Ovary (tissue), 9 donors: ENCODE measurements around the gene PALLD. TPM values are rescaled to one million over a fixed set of nuclear protein-coding genes. Genes with fewer than 3 reads are reported as not detected.

Source experiments
- DNase-seq, 5 donors: peaks; one replicate each; pipeline ENCODE4 v3.0.0-alpha.2; 2019 to 2020
- H3K27ac ChIP-seq, 2 donors: fragments of 200-600 bp; one replicate each; pipeline versions ENCODE4 v1.5.1 to v1.8.0; 2019 to 2022
- H3K27me3 ChIP-seq: fragments of 200-600 bp; one replicate; pipeline ENCODE4 v1.8.0; 2022
- H3K36me3 ChIP-seq: fragments of 200-600 bp; sonication (generic); one replicate; pipeline ENCODE4 v1.5.1; 2019
- H3K4me1 ChIP-seq: one replicate; pipeline ENCODE4 v1.8.1; 2013; ENCODE audit warnings: mild to moderate bottlenecking, moderate library complexity; ENCODE audit not compliant: insufficient read depth
- H3K4me3 ChIP-seq: fragments of 200-600 bp; sonication (generic); one replicate; pipeline ENCODE4 v1.5.1; 2017
- H3K9me3 ChIP-seq, 2 donors: fragments of 200-600 bp in 1 of 2; sonication (generic) in 1 of 2; one replicate each; pipeline versions ENCODE4 v1.5.1 to v1.8.1; 2013 to 2019; ENCODE audit warnings: mild to moderate bottlenecking in 1 of 2, moderate library complexity in 1 of 2
- EP300 ChIP-seq: sonication (generic); formaldehyde crosslinking; IDR thresholded peaks from one replicate; pipeline ENCODE4 v1.6.1; 2017; ENCODE audit warnings: antibody characterized with exemption
- POLR2A ChIP-seq: fragments of 450-650 bp; IDR thresholded peaks from one replicate; pipeline ENCODE4 v1.6.1; 2017; ENCODE audit warnings: antibody characterized with exemption, mild to moderate bottlenecking, moderate library complexity
- WGBS, 3 donors: extraction: QIAGEN DNeasy Blood & Tissue Kit in 1 of 3; methylation state at CpG; one replicate each; pipeline versions ENCODE4 v1.1.5 to v1.1.7; 2013 to 2017; 5-methylcytosine and 5-hydroxymethylcytosine counted together
- intact Hi-C, 4 donors: fragments of 100-400 bp; cut with DNase I; formaldehyde crosslinking; loops; one replicate each; pipeline versions ENCODE4 v1.11.0 to v1.15.1; 2022 to 2023
- polyA plus RNA-seq, 2 donors: library from polyadenylated mRNA; stranded (reverse); fragments of 200-250 nt in 1 of 2; fragments of 350-450 nt in 1 of 2; fragmentation: Illumina TruSeq in 1 of 2; extraction: RNeasy Lipid Tissue Mini Kit (QIAGEN cat#74804) in 1 of 2; gene quantifications; one replicate each; pipeline ENCODE4 v1.2.3, GENCODE V29; 2013 to 2014
- total RNA-seq, 7 donors: library from RNA; depleted of rRNA in 2 of 7; stranded (reverse); fragments of >200 nt in 2 of 7; fragmentation: NEBNext Ultra II Directional in 3 of 7; extraction: Animal tissue kit (Norgen Biotek cat#: 25700) in 3 of 7; gene quantifications; one replicate each; pipeline versions ENCODE4 v1.1.0 to v1.2.4, GENCODE V29; 2016 to 2023
- TF ChIP-seq, protein P1 (sequence below), 3 donors: fragments of 450-650 bp in 2 of 3; fragments of 200-600 bp in 1 of 3; IDR thresholded peaks; one replicate each; pipeline versions ENCODE4 v1.5.1 to v1.8.0; 2016 to 2022; ENCODE audit warnings: antibody characterized with exemption in 3 of 3, mild to moderate bottlenecking in 1 of 3
- donor health status: DM: no; HTN: no; CAD: no; lungs with moderate emphysema.
- donor health status: DM: no; HTN: no; CAD: no.
- donor health status: Bipolar disorder and iron deficiency.
- donor health status: DM: yes; HTN: yes; CAD: no.
- donor health status: DM: no; HTN: no; CAD: no.
- donor health status: DM: yes; HTN: yes; CAD: no.

PALLD gene
- total and polyA plus RNA-seq, 9 donors: 96.8 to 605 (median 137) TPM

DNA sequence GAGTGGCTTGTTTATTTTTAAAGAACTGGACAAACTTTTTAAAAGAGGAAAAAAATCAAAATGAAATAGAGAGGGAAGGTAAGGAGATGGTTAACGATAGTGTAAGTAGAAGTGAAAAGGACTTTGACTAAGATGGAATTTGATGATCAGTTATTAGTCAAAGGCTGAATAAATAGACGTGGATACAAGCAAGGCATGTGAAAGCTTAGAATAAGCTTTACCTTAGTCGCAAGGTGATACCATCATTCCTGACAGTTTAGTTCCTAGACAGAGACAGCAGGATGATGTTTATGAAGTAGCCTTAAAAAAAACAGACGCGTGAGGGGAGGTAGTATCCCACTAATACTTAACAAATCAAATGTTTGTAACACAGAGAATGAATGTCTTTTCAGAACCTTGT, 97.3 kb downstream of the PALLD start:
- 76 to 95% (median 83%) methylated on average over 5 of the region's 5 CpGs for WGBS, 3 donors

DNA sequence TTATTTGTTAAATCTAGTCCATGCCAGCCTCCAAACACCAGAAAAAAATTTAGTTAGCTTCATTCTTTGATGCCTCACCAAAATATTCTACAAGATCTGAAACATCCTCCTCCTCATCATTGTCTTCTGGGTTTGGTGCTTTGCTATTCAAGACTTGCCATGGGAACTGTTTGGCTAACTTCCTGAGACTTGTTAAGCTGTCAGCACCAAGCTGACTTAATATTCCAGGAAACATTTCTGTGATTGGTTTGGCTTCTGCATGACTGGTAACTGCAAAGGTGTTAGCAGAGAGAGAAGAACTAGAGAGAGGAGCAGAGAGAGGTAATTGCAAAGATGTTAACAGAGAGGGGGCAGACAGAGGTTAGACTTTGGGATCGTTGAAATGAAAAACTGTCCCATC, 101.3 kb downstream of the PALLD start:
- WGBS, 3 donors: 53 to 67% (median 55%) methylated on average over 1 of the region's 1 CpG
- Histone ChIP-seq H3K27me3 (no peaks in the 10 kb centered on the region), H3K4me1 (no peaks in the 10 kb centered on the region), H3K36me3 (no peaks in the 10 kb centered on the region), H3K27ac (no peak overlapping the region), H3K4me3 (no peak overlapping the region), H3K9me3 (no peaks in the 10 kb centered on the region)
- no peak for DNase-seq
- no peak for TF ChIP-seq EP300
- TF ChIP-seq, protein P1, sequence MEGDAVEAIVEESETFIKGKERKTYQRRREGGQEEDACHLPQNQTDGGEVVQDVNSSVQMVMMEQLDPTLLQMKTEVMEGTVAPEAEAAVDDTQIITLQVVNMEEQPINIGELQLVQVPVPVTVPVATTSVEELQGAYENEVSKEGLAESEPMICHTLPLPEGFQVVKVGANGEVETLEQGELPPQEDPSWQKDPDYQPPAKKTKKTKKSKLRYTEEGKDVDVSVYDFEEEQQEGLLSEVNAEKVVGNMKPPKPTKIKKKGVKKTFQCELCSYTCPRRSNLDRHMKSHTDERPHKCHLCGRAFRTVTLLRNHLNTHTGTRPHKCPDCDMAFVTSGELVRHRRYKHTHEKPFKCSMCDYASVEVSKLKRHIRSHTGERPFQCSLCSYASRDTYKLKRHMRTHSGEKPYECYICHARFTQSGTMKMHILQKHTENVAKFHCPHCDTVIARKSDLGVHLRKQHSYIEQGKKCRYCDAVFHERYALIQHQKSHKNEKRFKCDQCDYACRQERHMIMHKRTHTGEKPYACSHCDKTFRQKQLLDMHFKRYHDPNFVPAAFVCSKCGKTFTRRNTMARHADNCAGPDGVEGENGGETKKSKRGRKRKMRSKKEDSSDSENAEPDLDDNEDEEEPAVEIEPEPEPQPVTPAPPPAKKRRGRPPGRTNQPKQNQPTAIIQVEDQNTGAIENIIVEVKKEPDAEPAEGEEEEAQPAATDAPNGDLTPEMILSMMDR (IDR thresholded peaks at IDR 0.05): no peak
- TF ChIP-seq POLR2A: no peak
- intact Hi-C loops: no loop called here

More for the DNA sequence above, 97.3 kb downstream of the PALLD start:
- no peak for TF ChIP-seq EP300
- no peak for TF ChIP-seq POLR2A
- TF ChIP-seq, protein P1 (IDR thresholded peaks at IDR 0.05): no peak
- intact Hi-C loops: no loop called here
- Histone ChIP-seq H3K27me3 (no peaks in the 10 kb centered on the region), H3K4me3 (no peak overlapping the region), H3K36me3 (no peaks in the 10 kb centered on the region), H3K27ac (no peak overlapping the region), H3K4me1 (no peaks in the 10 kb centered on the region), H3K9me3 (no peaks in the 10 kb centered on the region)
- DNase-seq: no peak

DNA sequence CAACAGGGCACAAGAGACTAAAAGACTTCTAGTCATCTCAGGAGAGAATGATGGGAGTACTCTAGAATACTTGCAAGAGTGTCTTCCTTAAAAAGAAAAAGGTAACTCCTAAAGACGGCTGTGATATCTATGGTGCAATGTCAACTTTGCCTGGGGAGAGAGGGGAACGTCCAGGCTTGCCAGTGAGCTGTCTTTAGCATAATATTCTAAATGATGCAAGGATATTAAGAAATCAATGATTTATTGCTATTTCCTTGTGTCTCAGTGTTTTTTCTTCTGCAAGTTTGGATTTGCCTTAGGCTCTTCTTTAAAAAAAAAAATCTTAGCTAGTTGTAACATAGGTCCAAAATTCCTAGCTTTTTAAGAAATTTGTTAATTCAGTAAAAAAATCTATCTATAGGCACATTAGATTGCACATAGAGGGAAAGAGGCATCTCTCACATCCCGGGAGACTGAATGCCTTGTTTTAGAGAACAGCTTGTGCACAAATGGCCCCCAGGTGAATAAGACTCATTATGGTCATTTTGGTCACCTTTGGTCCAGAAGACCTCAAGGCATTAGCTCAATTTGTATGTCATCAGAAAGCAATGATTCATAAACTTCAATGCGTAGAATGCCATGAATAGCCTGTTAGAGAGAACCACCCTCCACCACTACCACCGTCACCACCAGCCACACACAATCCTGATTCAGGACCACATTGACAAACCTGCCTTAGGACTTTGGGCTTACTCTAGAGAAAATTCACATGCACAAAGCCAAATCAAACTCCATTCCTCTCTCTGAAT, 104.1 kb downstream of the PALLD start:
- WGBS, 3 donors: 85 to 86% (median 85%) methylated on average over 5 of the region's 5 CpGs
- Histone ChIP-seq H3K4me1 (no peaks in the 10 kb centered on the region), H3K4me3 (no peak overlapping the region), H3K36me3 (no peaks in the 10 kb centered on the region), H3K27me3 (no peaks in the 10 kb centered on the region), H3K9me3 (no peaks in the 10 kb centered on the region), H3K27ac (no peak overlapping the region)
- no peak for DNase-seq
- no peak for TF ChIP-seq EP300
- TF ChIP-seq, protein P1 (IDR thresholded peaks at IDR 0.05): no peak
- TF ChIP-seq POLR2A: no peak
- intact Hi-C loops: no loop called here

DNA sequence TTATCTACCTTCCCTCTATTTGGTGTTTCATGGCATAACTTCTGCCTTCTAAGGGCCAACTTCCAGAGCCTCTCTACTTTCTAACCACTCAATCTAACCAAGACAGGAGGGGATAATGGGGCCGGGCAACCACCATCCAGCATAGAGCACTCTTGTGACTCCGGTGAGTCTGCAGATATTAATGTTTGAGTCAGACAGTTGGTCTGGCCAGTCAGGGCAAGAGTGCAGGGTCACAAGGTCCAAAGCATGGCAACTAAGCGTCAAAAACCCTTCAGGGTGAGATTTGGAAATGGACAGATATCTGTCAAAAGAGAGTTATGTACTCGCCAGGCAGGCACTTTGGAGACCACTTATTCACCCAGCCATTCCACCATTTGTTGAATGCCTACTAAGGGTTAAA, 105.0 kb downstream of the PALLD start:
- TF ChIP-seq POLR2A (no peak), EP300 (no peak)
- TF ChIP-seq, protein P1 (IDR thresholded peaks at IDR 0.05): no peak
- intact Hi-C loops: no loop called here
- Histone ChIP-seq H3K4me1 (no peaks in the 10 kb centered on the region), H3K27me3 (no peaks in the 10 kb centered on the region), H3K9me3 (no peaks in the 10 kb centered on the region), H3K36me3 (no peaks in the 10 kb centered on the region), H3K4me3 (no peak overlapping the region), H3K27ac (no peak overlapping the region)
- DNase-seq: no peak
- 96 to 99% (median 98%) methylated on average over 4 of the region's 4 CpGs for WGBS, 3 donors
